Measurements from ENCODE around the gene UFD1.
A peak's percentile ranks its signal among the peaks of the same experiment; 100 is the strongest.

The UFD1 gene

GRCh38 chr22:19466848-19467752, 11.9 kb downstream of the UFD1 start:
- FAIRE-seq, result no peak

- FAIRE-seq, result no peak
These were observed 12.8 kb downstream of the UFD1 start for GRCh38 chr22:19466126-19466716.

GRCh38 chr22:19464975-19465374, 14.0 kb downstream of the UFD1 start:
- no peak for FAIRE-seq

GRCh38 chr22:19464546-19464945, 14.4 kb downstream of the UFD1 start:
- no peak for FAIRE-seq

GRCh38 chr22:19463491-19464469, 15.2 kb downstream of the UFD1 start:
- no peak for FAIRE-seq

- no peak for FAIRE-seq
These were observed 16.0 kb downstream of the UFD1 start for GRCh38 chr22:19463008-19463407.

- FAIRE-seq, result no peak
These were observed 17.5 kb downstream of the UFD1 start for GRCh38 chr22:19461506-19461905.

GRCh38 chr22:19460036-19460435, 19.0 kb downstream of the UFD1 start:
- no peak for FAIRE-seq

- FAIRE-seq, result no peak
These were observed 21.1 kb downstream of the UFD1 start for GRCh38 chr22:19457828-19458428.

- no peak for FAIRE-seq
These were observed 22.5 kb downstream of the UFD1 start for GRCh38 chr22:19456541-19456940.

- no peak for FAIRE-seq
These were observed 23.2 kb downstream of the UFD1 start for GRCh38 chr22:19455585-19456370.

- FAIRE-seq, result no peak
These were observed 24.0 kb downstream of the UFD1 start for GRCh38 chr22:19455033-19455432.

- FAIRE-seq, result no peak
These were observed 24.8 kb downstream of the UFD1 start for GRCh38 chr22:19454156-19454555.

- no peak for FAIRE-seq
These were observed 25.3 kb downstream of the UFD1 start for GRCh38 chr22:19453718-19454117.

GRCh38 chr22:19451570-19451969, 27.4 kb downstream of the UFD1 start:
- no peak for FAIRE-seq

GRCh38 chr22:19450363-19451175, 28.4 kb downstream of the UFD1 start:
- FAIRE-seq, result no peak

GRCh38 chr22:19449422-19449767, 29.6 kb downstream of the UFD1 start:
- FAIRE-seq, result no peak

GRCh38 chr22:19448739-19449421, 30.1 kb downstream of the UFD1 start:
- FAIRE-seq, result no peak

GRCh38 chr22:19448076-19448607, 30.9 kb downstream of the UFD1 start:
- FAIRE-seq, result peak; percentile 34

Measured in G401.6 (cell line).